ENCODE results near the gene RAC2.
"Not testable (repeated sequence)": the region's sequence is repeated elsewhere in the genome, so short reads cannot be mapped to it uniquely, and the experiment has no call there.

Gene RAC2

DNA sequence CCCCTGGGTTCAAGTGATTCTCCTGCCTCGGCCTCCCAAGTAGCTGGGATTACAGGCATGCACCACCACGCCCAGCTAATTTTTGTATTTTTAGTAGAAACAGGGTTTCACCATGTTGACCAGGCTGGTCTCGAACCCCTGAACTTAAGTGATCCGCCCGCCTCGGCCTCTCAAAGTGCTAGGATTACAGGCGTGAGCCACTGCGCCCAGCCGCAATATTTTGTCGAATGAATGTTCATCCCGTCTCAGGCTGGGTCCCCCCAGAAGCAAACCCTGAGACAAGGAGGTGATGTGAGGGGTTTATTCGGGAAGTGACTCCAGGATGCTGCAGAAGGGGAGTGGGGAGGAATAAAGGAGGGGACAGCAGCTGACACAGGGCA, 10.7 kb downstream of the RAC2 start:
- DNase-seq = not testable (repeated sequence)

DNA sequence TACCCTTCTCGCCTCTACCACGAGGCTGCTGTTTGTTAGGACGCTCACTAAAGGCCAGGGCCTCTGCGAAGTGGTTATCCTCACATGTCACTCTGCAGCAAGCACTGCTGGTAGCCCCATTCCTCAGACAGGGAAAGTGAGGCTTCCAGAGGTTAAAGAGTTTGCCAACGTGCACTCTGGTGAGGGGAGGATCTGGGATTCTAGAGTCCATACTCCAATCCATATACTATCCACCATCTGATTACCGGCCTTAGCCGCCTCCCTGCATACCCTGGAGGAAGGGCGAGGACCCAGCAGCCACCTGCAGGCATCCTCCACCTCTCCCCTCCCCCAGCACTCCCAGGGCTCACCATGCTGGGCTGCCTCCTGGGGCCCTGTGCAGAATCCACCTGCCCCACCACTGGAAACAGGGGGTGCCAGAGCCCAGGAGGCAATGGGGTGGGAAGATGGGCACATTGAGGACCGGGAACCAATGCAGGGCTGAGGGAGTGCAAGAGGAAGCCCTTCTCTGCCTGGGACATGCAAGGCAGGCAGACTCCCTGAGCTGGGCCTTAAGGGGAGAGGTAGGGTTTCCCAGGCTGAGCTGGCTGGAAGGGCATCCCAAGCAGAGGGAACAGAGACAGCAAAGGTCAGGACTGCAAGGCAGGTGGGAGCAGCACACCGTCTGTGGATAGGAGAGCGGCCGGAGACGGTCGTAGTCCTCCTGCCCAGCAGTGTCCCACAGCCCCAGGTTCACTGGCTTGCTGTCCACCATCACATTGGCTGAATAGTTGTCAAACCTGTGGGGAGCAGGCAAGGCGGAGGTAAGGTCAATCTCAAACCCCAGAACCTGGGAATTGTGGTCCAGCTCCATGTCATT, 11.7 kb downstream of the RAC2 start:
- no peak for DNase-seq

DNA sequence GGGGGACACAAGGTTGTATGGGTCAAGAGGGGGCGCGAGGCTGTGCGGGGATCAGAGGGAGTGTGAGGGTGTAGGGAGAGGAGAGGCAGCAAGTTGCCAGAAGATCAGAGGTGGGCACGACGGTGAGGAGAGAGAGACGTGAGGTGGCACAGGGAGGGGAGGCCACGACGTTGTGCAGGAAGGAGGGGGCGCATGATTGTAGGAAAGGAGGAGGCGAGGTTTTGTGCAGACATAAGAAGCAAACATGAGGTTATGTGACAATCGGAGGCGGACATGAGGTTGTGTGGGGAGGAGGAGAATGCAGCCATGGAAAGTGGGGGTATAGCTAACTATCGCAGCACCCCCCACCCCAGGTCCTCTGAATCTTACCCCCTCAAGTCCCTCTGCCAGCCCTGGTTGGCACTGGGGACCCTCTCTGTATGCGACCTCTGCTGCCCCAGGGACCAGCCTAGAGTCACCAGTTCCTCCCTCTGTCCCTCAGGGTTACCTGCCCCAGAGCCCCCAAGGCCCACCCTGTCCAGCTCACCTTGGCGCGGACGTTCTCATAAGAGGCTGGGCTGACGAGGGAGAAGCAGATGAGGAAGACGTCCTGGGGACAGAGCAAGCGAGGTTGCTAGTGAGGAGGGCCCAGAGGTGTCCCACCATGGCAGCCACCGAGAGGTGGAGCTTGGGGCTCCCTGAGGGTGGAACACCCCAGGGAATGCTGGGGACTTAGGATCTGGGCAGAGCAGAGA, 12.5 kb downstream of the RAC2 start:
- no peak for DNase-seq

DNA sequence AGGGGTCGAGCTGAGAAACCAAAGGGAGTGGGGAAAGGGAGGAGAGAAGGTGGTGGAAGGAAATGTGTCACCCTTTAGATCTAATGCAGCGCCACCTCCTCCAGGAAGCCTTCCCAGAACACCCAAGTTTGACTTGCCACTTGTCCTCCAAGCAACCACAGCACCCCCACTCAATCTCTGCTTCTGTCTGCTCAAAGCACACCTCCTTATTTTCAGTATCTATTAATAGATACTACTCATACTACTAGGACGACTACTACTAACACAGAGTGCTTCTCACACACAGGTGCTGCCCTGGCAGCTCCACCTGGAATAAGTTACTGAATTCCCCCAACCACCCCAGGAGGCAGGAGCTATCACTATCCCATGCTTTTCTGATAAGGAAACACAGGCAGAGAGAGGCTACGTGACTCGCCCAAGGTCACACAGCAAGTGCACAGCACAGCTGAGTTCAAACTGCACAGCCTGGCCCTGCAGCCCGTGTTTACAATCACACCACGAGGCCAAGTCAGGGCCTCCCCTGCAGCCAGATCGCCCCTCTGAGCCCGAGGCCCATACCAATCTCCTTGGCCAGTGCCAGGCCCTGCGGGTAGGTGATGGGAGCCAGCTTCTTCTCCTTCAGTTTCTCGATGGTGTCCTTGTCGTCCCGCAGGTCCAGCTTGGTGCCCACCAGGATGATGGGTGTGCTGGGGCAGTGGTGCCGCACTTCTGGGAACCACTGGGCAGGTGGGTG, 13.2 kb downstream of the RAC2 start:
- DNase-seq = peak; percentile 90

DNA sequence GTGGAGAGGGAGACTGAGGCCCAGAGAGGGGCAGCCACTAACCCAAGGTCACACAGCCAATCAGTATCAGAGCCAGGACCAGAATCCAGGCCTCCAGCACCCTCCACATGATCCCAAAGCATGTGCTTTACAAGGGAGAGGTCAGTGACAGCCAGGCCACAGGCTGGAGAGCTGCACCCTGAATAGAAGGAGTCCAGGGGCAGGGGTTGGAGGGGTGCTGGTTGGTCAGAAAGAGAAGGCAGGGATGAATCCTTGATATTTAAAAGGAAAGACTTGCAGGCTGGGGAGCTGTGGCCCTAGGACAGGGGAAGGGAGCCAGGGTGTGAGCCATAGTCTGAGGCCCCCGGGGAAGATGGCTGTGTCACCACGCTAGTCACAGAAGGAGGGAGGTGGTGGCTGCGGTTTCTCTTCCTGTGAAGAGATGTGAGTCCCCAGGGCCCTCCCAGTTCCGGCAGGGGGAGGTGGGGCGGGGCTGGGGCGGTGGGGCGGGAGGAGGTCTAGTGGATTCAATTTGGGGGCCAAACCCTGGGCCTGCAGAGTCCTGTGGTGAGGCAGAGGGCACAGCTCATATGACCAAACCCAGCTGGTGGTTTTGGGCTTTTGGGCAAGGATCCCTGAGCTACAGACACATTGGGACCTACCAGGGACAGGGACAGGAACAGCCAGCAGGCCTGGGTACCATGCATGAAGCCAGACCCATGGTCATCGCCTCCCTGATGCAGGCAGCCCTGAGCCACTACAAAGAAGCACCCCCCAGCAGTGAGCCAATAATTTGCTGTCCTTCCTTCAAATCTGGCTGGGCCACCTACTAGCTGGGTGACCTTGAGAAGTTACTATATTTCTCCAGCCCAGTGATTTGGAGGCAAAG, 14.0 kb downstream of the RAC2 start:
- DNase-seq = peak; percentile 95

DNA sequence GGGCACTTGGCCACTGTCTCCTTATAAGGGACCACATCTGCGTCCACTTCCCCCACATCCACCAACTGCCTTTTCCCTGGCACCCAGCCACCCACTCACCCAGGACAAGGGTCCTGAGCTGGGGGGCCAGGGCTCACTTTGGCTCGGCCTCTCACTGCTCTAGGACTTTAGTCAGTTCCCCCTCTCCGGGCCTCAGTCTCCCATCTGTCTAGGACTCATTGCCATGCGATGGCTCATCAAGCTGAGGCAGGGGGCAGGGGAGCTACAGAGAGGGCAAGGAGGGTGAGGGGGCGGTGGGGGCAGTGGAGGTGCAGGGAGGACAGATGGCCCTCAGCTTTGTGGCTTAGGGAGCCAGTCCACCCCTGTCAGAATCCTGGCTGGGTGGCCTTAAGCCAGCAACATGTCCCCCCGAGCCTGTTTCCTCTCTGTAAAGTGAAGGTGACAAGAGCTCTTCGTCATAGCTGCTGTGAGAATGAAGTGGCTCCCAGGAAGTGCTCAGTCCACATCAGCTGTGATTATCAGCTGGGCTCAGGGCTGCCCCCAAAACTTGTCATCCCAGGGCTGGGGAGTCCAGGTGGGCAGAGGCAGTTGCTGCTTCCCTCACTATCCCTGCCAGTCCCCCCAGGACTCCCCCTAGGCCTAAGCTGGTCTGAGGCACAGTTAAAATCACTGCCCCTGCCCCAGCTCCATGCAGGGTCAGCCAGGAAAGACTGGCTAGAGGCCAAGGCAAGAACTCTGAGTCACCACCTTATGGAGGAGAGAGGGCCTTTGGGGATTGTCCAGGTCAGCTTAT, 14.9 kb downstream of the RAC2 start:
- DNase-seq = peak; percentile 69

DNA sequence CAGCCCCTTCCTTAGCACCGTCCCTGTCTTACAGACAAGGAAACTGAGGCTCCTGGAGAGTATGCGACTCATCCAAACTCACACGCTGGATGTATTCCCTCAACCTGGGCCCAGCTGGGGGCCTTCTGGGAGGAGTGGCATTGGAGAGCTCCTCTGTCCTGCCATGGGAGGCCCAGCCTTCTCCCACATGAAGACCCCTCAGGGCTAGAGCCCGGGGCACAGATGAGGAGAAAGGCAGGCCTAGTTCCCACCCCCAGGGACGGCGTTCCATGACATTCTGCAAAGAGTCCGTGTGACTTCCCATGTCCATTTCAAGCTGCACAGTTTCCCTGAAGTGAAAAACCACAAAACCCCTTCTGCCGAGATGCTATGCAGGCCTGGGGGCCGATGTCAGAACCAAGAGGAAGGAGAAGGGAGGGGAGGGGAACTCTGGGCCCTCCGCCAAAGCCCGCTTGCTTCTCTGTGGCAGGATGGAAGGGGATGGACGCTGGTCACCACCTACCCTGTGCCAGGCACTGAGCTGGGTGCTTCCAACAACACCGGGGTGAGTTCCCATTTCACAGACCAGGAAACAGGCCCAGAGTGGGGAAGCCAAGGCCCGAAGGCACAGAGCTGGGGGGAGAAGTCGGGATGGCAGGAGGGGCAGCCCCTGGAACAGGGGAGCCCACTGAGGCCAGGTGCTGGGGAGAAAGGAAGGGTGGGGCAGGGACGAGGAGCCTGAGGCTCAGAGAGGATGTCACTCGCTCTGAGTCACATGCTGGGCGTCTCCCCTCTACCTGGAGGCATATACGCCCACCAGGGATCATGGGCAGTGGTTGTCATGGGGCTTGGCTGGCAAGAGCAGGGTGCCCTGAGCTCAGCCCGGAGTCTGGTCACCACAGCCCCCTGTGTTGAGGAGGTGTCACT, 15.7 kb downstream of the RAC2 start:
- no peak for DNase-seq

DNA sequence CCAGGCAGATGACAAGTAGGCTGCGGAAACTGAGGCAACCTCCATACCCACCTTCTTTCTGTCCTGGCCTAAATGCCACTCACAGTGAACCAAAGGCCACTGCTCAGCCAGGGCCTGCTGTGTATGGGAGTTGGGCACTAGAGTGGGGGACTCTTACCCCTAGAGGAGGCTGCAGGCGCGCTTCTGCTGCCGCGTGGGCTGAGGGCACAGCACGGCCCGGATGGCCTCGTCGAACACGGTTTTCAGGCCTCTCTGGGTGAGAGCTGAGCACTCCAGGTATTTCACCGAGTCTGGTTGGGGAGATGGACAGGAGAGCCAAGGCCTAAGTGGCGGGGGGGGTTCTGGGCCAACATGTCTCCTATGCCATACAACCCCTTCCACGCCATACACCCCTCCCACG, 17.6 kb downstream of the RAC2 start:
- no peak for DNase-seq

DNA sequence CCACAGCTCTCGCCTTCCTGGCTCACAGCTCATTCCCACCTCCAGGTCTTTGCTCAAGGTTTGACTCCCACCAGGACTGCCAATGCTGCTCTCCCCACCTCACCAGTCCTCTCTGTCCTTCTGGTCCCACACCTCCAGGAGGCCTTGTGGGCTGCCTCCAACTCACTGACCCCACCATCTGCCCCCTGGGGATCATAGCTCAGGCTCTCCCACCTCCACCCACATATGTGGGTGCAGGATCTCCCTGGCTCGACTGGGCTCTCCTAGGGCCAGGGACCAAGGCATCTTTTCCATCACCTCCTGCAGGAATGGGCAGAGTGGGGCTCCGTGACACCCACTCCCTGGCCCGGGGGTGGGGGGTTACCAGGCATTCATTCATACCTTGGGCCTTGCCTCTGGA, 18.0 kb downstream of the RAC2 start:
- DNase-seq = no peak

DNA sequence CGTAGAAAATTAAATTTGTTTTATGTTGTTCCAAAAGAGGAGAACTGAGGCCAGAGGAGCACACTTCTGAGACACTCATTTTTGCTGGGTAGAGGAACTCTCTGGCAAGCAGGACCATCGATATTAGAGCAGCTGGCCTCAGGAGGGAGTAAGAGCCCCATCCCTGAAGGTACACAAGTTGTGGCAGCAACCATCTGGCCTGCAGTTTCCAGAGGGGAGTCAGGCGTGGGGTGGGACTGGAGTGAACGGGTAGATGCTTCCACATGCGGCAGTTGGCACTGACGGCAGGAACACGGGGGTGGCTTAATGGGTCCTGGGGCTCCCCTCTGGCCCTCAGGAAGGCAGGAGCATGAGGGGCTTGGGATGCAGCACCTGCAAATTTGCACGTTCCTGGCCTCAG, 18.6 kb downstream of the RAC2 start:
- DNase-seq = no peak

DNA sequence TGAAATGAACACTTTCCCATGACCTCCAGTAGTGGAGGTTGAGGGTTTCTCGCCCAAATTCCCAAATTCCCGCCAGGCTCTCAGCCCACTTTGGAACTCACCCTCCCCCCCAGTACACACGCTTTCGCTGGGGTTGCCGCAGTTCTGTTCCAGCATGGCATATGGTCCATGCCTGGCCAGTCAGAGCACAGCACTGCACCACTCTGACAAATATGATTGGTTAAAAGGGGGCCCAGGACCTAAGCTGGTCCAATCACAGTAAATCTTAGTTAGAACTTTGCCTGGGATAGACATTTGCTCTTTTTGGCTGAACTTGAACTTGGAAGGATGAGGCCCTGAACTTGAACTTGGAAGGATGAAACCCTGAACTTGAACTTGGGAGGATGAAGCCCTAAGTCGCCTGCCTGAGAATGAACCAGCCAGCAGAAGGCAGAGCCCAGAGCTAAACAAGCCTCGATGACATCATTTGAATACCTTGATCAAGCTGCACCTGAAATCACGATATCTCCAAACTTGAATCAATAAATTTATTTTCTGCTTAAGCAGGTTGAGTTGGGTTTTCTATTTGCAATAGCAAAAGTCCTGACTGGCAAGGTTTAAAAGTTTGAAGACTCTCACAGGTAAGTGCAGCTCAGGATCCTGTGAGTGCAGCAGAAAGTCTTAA, 19.2 kb downstream of the RAC2 start:
- no peak for DNase-seq

DNA sequence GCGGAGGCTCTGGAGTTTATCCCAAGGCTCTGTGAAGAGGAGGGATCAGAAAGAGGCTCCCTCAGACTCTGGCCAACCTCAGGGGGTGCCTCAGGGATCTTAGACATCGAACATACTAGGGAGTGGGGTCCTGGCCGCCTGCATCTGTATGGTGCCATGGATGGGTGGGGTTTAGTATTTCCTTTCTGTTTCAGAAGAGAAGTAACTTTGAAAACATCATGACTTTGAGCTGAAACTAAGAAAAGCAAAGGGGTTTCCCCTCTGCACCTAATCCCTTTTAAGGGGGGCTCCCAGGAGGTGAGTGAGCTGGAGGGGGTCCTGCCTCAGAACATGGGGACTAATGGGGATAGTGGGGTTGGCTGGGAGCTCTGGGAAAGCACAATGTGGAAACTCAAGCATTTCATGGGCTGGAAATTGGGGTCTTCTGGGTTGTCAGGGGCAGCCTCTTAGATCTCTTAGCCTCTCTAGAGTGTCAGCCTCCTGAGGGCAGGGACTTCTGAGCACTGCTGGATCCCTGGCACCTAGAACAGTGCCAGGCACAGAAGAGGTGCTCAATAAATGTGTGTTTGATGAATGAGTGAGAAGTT, 20.0 kb downstream of the RAC2 start:
- DNase-seq = no peak

DNA sequence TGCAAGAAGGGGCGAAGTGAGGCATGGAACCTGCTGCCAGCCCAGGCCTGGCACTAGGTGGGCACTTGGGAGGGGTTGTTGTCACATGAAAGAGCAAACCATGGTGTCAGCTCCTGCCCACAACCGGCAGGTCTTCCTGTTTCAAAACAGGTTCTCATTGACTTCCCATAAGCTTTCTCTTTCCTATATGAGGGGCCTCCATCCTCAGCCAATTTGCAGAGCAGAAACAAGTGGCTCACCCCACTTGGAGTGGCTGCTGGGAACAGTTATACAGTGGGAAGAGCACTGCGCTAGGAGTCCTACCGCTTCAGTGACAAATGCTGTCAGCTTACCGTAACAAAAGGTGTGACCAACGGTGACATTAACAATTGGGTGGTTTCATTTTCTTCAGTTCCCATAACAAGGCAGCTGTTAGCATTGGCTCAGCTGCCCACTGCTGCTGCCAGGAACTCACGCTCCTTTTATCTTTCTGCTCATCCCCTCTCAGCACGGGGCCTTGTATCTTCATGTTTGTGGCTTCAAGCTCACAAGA, 21.6 kb downstream of the RAC2 start:
- DNase-seq = peak; percentile 78

DNA sequence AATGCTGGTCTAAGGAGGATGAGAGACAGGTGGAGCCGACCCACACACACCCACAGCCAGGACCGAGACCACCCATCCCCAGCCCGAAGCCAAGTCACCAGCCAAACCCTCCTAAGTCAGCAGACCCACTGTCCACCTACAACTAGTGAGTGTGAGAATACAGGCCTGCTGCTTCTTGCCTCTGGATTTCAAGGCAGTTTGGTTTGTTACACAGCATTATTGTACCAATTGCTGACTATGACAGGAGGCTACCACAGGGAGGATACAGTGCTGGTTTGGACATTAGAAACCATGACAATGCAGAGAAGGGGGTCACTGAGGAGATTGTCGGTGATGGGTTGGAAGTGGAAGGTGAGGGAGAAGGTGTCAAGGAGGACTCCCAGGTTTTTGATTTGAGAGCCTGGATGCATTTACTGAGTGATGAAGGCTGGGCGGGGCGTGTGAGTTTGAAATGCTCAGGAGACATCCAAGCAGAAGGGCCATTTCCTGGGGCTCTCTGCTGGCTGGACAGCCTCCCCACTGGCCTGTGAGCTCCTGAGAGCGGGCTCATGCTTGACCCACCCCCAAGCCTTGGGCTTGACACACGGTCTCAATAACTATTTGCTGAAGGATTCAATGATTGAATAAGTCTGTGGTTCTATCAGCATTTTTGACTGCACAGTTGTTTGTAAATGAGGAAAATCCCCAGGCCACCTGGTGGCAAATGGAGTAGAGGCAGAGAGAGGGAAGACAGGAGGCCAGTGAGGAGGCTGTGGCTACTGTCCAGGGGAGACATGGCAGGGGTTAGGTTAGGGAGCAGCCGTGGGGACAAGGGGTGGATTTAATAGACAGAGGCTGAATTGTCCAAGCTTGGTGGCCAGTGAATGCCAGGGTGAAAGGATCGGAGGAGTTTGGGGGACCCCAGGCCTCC, 22.4 kb downstream of the RAC2 start:
- no peak for DNase-seq

DNA sequence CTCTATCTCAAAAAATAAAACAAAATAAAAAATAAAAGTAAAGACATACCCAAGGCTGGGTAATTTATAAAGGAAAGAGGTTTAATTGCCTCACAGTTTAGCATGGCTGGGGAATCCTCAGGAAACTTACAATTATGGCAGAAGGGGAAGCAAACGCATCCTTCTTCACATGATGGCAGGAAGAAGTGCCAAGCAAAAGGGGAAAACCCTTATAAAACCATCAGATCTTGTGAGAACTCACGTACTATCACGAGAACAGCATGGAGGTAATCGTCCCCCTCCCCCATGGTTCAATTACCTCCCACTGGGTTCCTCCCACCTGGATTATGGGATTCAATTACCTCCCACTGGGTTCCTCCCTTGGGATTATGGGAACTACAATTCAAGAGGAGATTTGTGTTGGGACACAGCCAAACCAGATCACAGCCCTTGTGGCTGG, 23.5 kb downstream of the RAC2 start:
- no peak for DNase-seq

DNA sequence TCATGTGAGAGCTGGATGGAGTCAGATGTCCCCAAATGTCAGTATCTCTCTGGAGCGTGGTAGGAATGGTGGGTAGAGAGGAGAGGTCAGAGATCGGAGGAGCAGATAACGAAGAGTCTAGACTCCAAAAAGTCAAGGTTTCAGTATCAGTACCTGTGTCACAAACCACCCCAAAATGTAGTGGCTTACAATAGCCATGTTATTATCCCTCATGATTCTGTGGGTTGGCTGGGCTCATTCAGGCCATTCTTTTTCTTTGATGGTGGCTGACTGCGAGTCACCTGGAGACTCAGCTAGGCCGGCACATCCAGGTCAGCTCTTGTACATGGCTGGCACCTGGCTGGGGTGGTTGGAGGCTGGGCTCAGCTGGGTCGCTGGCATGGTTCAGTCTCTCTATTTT, 24.5 kb downstream of the RAC2 start:
- DNase-seq = no peak

DNA sequence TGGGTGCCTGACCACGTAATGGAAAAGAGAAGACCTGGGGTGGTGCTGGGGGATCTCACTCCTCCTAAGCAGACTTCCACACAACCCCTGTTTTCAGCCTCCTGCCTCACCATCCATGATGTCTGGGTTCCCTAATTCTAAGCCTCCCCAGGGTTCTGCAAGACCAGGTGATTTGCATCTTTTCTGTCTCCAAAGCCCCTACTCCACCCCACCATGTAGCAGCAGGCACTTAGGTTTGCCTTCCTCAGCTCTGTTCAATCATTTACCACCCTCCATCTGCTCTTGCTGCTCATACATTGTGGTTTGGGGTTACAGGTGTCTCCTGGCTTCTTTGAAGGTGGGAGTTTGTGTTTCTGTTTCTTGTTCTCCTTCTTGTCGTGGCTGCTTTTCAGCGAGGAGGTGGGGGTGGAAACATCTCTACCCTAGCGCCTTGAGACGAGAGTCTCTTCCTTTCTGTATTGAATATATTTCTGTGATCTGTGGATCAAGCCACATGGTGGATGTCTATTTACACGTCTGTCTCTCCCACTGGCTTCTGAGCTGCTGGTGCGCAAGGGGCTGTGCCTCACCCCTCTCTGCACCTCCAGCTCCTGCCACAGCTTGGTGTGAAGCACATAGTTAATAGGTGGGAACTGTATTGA, 25.2 kb downstream of the RAC2 start:
- DNase-seq = peak; percentile 69

DNA sequence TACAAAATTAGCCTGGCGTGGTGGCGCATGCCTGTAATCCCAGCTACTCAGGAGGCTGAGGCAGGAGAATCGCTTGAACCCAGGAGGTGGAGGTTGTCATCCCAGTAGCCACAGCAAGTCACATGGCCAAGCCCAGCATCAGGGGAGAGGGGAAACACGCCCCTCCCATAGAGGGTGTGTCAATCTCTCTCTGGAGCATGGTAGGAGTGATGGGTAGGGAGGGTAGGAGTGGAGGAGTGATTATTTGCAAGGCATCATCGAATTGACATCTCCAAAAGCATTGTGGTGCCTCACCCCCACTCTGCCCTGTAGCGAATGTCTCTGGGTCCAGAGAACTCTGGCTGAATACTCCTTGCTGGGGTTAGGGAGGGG, 25.7 kb downstream of the RAC2 start:
- no peak for DNase-seq
